ENCODE measurements around the gene NUDT14.

NUDT14 gene

DNA sequence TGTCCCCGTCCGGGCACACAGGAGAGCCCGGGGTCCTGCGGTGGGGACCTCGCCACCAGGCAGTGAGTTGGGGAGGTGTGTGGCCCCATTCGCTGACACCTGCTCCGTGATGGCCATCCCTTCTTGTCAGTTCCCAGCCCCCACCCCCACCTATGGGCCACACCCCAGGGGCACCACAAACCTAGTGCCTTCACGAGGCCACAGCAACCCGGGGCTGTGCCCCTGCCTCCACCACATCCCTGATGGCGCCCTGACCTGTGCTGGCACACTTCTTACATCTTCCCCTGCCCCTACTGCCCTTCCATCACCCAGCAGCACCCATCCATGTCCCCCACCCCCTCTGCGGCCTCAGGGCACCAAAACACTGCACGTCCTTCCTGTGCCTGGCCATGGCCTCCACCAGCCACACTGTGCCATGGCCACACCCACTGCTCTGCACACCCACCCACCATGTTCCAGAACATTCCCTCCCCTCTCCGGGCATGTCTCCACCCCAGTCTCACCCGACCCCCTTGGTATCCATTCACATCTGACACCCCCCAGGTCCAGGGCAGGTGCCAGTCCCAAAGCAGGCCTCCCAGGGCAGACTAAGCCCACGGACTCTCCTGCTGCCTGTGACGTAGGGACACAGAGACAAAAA is 37.0 kb downstream of the NUDT14 start:
- no peak for DNase-seq

DNA sequence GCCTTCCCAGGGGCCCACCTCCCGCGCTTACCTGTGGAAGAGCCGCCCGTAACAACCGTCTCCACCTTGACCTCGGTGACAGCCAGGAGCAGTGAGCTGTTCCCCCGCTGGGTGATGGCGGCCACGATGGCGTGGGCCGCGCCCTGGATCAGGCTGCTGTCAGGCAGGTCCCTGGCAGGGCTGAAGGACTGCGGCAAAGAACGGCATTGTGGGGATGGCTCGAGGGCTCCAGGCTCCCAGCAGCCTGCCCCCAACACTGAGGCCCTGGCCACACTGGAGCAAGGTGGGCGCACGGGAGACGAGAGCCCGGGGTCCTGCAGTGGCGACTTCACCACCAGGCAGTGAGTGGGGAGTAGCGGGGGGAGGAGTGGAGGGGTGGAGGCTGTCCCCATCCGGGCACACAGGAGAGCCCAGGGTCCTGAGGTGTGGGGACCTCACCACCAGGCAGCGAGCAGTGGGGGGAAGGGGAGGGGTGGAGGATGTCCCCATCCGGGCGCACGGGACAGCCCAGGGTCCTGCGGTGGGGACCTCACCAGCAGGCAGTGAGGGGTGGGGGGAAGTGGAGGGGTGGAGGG is 37.6 kb downstream of the NUDT14 start:
- no peak for DNase-seq

DNA sequence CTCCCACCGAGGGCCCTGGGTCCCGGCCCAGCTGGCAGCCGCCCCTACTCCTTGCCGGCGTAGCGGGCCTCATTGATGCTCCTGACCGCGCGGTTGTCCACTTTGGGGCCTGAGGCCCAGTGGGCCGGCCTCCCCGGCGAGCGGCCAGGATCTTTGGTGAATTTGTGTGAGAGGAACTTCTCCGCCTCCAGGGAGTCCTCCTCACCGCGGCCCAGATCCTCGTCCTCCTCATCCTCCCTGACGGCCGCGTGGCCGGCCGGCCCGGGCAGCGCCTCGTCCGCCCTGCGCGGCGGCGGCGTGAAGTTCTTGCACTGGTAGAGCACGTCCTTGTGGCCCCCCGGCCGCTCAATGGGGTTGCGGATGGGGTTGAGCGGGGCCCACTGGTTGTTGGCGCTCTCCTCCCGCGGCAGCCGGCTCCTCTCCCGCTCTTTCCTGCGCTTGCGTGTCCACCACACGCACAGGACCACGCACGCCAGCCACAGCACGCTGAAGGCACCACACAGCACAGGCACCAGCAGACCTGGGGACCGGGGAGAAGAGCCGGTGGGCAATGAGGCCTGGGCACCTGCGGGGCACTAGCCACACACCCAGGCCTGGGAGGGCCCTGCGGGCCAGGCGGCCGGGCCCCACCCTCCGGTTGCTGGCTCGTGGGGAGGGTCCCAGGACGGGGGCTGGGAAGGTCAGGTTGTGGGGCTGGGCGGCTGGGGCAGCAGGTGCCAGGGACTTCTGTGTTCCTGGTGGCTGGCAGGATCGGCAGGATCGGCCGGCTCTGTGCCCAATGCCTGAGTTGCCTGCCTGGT is 38.3 kb downstream of the NUDT14 start:
- DNase-seq, result no peak

DNA sequence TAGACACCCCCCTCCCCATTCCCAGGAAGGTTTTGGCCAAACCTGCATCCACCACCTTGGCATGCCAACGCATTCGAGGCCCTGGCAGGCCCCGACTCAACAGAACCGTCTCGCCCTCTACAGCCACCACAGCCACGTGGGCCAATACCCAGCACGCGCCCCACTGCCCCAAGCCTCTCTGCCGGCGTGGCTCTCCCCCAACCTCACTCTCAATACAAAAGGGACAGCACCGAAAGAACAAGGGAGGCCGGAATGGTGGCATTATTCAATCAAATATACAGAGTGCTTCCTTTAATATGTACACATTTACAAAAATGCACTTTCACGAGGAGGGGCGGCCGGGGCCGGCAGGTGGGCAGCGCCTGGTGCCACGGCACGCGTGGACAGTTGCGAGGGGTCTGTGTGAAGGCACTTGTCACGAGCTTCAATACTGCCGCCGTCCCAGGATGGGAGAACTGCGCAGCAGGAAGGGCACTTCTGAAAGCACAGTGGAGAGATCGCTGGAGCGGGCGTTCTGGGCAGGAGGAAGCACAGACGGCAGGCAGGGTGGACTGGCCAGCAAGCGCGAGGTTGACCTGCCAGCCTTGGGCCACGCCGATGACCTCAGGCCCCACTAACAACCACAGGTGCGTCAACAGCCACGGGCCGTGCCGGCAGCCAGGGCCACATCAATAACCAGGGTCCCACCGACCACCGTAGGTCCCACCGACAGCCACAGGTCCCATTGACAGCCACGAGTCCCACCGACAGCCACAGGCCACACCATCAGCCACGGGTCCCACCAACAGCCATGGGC is 39.4 kb downstream of the NUDT14 start:
- DNase-seq, result no peak

DNA sequence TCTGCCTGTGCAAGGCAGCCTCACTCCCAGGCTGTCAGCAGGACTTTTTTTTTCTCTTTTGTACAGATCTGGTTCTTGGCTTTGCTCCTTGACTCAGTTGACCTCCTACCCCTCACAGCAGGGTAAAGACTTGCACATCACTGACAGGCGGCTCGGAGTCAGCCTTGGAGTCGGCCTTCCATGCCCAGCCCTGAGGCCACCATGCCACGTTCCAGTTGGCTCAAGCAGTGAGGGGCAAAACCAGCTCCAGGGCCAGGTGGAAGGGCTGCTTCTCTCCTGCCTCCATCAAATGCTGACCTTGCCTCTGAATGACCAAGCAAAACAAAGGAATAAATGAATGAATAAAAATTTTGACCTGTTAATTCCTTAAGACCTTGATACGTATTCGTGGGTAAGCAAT is 40.1 kb downstream of the NUDT14 start:
- no peak for DNase-seq

DNA sequence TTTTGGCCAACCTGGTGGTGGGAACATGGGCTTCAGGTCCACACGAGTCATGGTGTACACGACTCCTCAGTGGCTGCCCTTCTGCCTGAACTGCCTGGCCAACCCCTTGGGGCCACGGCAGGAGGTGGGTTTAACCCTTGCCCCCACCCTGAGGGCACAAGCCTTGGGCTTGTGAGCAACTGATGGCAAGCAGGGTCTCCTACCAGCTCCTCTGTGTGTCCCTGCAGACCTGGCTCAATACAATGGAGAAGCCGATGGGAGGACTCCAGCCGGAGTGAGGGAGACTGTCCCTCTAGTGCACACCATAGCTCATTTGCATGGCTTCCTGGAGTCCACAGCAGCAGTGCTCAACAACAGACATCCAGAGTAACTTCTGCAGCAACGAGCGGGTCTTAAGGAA is 40.5 kb downstream of the NUDT14 start:
- no peak for DNase-seq

DNA sequence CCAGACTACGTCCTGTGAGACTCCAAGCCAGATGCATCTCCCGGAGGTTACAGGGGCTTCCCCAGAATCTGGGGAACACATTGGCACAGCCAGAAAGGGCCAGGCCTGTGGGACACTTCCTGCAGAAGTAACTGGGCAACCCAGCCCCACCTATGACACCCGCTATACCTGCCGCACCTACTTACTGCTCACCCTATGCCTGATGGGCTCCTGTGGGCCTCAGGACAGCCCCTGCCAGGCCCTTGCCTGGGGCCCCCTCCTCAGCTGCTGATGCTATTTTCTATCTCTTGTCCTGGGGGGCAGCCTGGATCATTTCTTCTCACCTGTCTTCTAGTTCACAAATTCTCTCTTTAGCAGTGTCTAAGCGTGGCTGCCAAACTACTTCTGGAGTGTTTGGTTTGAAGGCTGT is 41.3 kb downstream of the NUDT14 start:
- no peak for DNase-seq

DNA sequence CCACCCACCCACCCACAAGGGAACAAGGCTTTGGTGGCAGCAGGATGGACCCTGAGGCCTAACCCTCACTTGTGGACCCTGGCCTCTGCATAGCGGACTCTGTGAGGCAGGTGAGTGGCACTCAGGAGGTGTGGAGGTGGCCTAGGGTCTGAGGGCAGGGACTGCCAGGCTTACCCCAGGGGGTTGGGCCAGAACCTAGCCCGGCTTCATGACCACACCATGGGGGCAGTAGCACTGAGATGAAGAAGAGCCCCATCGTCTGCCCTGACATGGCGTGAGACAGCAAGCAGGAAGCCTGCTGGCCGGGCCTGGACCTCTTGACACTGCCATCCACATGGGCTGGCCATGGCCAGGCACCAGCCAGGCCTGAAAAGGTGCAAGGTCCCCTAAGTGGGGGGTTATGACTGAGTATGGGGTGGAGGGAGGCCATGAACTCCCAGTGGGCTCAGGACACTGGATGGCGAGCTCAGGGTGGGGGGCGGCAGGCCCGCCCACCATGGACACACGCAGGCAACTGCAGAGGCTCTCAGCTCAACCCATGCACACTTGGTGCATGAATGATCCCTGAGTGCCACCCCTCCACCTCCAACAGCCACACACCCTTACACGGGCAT is 41.8 kb downstream of the NUDT14 start:
- DNase-seq, result no peak

DNA sequence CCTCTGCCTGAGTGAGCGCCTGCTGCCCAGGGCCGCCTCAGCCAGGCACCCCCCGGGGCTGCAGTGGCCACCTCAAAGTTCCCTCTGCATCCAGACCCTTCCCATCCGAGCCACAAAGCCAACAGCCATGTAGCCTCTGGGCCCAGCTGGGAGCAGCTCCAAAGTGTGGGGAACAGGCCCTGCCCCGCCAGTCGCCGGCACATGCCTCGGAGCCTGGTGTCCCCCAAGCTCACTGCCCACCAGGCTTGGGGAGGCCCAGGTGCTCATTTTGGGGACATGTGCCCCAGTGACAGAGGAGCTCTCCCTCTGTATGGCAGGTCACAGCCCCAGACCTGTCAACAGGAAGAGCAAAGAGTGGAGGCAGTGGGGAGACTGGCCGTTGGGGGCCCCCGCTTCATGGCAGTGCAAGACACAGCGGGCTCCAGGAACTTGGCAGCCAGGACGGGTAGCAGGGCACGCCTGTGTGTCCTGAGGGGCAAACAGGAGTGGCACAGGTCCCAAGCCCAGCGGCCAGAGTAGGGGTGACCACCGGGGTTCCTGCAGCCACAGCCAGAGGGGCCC is 42.5 kb downstream of the NUDT14 start:
- DNase-seq, result no peak

DNA sequence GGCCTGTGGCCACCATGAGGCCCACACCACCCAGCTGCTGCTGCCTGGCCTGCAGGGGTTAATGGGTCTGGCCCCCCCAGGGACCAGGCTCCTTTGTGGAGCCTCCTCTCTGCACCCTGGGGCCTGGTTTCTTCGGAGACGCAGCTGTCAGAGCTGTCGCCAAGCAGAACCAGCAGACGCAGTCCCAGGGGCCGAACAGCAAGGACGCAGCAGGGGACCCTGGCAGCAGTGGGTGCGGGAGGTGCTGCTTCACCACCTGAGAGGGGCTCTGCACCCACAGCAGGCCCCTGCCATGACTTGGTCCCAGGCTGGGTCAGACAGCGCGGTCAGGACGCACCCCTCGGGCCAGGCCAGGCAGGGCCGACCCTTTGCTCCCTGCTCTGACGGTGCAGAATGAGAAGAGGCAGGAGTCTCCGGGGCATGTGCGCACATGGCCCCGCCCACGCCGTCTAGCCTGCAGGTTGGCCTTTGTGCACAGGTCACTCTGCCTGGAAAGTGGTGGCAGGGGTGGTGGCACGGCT is 43.0 kb downstream of the NUDT14 start:
- DNase-seq, result no peak

DNA sequence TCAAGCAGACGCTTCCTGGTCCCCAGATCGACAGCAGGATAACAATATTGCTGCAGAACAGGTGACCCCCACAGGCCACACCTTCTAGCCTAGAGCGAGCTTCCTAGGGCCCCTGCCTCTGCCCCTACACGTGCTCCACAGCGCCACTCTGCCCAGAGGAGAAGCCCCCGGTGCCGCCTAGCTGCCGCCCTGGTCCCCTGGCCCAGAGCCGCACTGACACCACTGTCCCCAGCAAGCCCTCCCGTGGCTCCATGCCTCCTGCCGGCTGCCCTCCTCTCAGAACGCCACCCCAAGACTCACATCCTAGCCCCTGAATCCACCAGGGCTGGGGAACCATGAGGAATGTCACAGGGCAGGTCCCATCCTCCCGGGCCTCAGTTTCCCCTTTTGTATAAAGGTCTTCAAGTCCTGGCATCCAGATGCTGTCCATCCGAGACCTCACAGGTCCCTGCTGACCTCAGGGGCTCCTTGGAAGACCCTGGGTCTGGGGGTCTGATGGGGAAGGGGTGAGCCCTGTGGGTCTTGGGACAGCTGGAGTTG is 43.6 kb downstream of the NUDT14 start:
- no peak for DNase-seq

DNA sequence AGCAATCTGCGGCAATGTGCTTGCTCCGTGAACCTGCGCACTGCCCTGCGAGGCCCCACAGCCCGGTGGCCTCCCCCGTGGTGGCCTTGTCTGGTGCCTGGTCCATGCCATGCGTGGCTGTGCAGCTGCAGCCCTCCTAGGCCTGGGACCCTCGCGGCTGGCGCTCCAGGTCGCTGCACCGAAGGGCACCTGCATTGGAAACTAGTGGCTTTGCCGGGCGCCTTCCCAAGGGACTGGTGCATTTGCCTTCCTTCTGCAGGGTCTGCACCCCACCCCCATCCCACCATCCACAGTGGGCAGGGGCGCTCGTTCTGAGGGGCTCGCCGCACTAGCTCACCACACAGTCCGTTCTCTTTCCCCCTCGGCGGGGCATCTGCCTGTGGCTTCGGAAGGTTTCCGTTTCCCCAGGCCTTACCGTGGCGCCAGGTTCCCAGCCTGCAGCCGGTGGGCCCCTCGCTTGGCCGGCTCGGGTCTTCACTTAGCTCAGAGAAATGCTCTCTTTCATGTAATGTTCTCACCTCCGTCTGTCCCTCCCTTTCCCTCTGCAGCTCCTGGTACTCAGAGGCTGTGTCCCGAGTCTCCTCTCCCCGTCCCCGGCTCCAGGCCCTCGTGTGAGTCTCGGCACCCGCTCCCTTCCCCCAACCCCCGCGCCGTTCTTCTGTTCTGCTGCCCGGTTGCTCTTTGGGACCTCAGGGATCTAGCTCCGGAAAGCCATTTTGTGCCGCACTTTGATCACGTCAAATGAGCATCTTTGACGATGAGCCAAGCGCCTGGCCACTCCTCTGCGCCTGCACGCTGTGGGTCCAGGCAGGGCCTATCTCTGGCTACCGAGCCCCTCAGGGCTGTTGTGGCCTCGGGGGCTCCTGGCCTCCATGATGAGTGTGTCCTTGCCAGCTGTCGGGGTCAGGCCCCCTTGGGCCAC is 44.5 kb downstream of the NUDT14 start:
- no peak for DNase-seq

DNA sequence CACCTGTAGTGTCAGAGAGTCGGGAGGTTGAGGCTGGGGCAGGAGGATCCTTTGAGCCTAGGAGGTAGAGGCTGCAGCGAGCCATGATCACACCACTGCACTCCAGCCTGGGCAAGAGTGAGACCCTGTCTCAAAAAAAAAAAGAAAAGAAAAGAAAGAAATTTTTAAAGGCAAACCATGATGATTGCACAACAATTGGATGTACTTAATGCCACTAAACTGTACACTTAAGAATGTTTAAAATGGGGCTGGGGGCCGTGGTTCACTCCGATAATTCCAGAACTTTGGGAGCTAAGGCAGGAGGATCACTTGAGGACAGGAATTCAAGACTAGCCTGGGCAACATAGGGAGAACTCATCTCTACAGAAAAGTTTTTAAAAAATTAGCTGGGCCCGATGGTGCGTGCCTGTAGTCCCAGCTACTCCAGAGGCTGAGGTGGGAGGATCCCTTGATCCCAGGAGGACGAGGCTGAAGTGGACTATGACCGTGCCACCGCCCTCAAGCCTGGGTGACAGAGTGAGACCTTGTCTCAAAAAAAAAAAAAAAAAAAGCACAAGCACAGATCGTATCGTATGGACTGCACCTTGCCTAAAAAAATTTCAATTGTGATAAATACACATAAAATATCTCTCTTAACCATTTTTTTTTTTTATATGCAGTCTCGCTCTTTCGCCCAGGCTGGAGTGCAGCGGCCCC is 45.3 kb downstream of the NUDT14 start:
- DNase-seq, result no peak

DNA sequence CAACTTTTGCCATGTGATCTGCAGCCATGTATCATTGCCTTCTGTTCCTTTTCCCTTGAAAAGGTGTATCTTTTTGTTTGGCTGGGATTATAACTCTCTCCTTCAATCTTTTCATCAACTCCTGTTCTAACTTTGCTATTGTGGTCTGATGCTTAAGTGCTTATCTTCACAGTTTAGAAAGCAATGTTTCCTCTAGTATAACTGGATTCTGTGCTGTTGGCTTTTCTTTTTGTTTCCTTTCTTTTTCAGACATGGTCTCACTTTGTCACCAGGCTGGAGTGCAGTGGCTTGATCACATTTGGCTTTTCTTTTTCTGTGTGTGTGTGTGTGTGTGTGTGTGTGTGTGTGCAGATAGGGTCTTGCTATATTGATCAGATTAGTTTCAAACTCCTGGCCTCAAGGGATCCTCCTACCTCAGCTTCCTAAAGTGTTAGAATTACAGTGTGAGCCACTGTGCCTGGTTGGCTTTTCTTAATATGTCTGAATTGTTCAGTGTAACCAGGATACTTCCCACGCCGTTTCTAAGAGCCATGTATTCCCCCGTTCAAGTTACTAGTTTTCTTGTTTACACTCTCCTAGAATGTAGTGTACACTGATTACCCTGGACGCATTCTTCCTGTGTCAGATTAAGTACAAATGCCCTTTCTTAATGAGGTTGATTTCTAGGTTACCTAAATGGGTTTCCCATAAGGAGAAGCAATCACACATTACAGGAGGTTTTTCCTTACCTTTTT is 48.0 kb downstream of the NUDT14 start:
- DNase-seq, result no peak

DNA sequence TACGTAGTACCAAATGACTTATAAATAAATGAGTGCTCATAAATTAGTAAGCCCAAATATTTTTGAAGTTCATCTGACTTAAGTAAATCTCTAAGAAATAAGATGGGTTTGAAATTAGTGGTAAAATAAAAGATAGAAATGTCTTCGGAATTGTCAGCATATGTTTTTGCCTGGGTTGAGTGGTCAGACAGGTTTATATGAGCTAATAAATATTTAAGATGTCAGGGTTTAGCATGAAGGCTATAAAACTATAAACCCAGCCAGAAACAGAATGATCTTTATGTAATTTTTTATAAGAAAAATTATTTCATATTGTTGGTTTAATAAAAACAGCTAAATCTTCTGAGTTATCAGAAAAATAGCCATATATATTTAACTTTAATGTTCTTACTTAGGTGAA is 49.9 kb downstream of the NUDT14 start:
- DNase-seq, result no peak

DNA sequence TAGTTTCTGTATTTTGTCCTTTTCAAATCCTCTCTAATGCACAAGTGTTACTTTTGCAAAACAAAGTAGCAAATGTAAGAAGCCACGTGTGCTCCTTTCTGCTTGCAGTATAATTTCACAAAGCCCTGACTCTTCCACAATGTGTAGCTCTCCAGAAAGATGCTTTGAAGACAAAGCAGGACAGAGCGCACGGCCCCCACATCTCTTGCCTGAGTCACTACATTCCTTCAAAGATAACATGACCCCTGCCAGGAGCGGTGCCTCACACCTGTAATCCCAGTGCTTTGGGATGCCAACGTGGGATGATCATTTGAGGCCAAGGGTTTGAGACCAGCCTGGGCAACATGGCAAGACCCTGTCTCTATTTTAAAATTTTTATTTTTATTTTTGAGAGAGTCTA is 53.1 kb downstream of the NUDT14 start:
- DNase-seq, result no peak

DNA sequence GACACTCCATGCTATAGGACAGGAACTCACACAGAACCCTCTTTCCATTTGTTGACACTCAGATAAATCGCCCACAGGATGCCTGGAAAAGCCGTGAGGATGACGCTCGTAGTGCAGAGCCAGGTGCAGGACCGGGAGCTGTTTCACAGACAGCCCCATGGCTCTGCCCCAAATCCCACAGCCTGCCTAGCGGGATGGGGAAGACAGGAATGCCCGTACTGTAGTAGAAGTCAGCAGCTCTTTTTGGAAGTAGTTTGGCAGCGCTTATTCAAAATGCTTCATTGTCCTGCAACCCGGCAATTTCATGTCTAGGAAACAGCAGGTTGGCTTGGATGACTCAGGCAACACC is 54.2 kb downstream of the NUDT14 start:
- no peak for DNase-seq

DNA sequence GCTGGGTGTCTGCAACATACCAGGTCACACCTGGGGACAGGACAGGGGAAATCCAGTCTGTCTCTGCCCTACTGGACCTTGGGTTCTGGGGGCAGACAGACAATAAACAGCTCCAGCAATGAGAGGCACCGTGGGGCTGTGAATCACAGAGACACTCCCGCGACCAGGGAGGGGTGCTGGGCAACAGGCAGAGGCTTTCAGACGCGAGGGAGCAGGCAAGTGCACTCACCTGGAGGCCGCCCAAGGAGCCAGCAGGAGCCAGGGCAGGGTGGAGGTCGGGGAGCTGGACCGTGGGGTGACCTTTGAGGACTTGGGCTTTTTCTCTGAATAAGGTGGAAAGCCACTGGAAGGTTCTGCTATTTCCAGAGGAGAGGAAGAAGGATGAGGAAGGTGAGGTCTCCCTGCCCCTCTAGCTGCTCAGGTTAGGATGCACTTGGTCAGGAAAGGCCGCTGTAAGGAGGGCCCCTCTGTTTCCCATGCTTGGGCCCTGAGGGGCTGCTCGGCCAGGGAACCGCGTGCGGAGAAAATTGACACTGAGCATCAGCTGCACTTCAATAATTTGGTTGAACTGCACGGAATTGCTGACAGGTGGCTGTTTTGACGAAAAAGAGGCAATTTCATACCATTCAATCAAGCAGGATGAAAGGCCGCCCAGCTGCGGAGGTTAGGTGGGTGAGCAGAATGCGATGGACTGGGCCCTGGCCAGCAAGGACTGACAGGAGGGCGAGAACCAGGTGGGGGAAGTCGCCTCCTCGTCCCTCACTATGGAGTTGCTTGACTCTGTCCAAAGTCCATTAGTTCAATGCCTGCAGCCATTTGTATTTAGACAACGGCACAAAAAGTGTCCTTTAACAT is 54.8 kb downstream of the NUDT14 start:
- no peak for DNase-seq

DNA sequence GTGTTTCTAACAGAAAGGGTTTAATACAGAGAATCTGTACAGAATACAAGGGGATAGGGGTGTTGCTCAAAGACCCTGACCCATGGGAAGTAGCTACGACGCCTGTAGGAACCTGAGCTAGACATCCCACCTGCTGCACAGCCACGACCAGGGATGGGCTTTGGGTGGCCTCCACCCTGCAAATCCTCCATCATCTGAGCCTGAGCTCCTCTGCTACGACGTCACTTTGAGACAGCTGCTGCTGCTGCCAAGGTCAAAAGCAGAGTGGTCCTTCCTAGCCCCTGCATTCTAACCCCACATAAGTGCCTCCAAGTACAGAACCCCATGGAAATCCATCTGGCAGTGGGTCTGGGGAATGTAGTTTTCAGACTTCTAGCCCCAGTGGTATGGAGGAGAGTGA is 56.3 kb downstream of the NUDT14 start:
- DNase-seq, result no peak

Data from DMS 273 treated with DMSO at 0.1 percent for 48 hours (cell line).